HG02943 (cell line): ENCODE results near the gene MAP6.

Experiments used
- ATAC-seq: cut with Tn5 transposase; IDR thresholded peaks from one replicate; pipeline ENCODE4 v1.9.1; 2021; ENCODE audit warnings: mild to moderate bottlenecking, low read depth, moderate library complexity; ENCODE audit not compliant: unreplicated experiment

The MAP6 gene

DNA sequence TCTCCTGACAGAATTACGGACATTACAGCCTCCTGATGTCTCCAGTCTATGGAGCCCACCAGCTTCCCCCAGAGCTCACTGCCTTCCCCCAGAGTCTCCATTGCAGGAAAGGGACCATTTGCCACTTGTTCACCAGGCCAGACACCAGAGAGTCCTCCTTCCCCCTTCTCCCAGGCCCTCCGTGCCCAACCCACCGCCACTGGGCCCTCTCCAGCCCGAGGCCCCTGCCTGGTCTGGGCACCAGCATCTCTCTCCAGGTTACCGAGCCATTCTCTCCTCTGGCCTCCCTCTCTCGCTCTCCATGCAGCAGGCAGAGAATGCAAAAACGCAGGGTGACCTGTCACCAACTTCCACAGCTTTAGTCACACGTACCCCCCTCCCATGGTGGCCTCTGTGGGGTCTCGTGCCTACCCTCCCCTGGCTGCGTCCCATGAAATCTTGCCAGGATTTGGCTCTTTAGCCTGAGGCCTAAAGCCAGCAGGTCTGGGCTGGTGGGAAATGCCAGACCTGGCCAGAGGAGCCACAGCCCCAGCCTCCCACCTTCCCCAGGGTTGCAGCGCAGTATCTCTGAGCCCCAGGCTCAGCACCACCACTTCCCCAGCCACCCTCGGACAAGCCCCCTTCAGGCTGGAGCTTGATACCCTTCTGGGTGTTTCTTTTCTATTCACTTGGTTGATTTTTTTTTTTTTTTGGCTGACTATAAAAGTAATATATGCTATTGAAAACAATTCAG lies 113.6 kb downstream of the MAP6 start:
- no peak for ATAC-seq

DNA sequence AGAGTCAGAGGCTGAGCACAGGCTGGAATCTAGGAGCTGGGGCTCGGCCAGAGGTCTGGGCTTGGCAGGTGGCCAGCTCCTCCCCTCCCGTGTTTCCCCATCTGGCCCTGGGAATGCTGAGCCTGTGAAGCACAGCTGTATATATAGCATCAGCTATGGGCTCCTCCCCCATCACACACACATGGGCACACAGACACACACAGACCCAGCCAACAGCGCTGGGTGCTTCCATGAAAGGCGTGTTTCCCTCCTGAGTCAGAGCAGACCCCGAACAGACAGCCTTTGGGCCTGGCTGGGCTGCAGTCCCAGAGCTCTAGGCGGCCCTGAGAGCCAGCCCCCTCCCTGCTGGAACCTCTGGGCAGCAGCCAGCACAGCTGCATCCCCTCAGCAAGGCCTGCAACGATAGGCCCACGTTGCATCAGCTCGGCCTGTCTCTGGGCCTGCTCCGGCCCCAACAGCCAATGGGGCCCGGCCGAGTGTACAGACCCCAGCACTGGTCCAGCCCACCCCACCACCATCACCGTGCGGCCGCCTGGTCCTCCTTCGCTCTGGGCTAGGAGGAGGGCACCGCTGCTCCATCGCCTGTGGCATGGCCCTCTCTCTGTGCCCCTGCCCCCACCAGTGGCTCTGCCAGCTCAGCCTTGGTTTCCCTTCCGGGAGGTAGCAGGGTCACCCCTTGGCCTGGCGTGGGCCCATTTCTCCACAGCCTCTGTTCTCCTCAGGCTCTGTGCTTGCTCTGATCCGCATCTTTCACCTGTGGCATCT lies 114.4 kb downstream of the MAP6 start:
- no peak for ATAC-seq

DNA sequence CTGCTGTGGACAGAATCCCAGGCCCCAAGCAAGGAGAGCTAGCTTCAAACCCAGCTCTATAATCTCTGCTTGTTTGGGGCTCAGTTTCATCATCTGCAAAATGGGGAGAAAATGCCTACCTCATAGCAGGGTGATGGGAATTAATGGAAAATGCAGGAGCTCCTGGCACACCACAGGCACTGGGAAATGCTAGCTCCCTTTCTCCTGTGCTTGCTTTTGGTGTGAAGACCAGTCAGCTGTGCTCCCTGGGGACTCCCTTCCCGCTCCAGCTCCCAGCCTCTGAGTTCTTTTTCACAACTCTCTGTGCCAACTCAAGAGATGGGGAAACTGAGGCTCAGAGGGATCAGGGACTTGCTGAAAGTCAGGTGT lies 115.0 kb downstream of the MAP6 start:
- ATAC-seq: no peak

DNA sequence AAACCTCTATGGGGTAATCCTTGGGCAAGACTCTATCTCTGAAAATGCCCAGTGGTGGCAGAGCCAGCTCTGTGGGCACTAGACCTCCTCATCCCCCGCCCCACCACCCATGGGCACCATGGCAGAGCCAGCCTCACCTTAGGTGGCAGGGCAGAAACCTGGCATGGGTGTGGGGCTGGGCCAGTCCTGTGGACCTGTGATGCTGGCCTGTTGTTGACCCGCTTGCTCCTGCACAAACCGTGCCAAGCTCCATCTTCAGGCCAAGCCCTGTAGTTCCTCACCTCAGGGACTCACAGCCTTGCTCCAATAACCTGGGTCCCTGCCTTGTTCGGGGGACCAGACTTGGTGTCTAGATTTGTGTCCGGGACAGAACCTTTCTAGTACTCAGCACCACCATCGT lies 115.7 kb downstream of the MAP6 start:
- ATAC-seq: no peak

DNA sequence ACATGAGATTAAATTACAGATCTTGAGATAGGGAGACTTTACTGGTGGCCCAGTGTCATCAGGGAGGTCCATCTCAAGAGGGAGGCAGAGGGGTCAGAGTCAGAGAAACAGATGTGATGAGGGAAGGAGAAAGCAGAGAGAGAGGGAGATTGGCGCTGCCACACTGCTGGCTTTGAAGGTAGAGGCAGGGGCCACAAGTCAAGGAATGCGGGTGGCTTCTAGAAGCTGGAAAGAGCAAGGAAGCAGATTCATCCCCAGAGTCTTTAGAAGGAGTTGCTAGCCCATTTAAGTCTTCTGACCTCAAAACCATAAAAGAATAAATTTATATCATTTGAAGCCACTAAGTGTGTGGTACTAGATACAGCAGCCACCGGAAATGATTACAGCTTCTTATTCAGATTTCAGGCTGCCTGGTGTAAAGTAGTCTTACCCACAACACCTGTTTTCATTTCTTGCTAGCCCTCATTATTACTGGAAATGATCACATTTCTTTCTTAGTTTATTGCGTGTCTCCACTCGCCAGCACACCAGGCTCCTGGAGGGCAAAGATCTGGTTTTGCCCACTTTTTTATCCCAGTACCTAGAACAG lies 119.4 kb downstream of the MAP6 start:
- ATAC-seq: no peak

DNA sequence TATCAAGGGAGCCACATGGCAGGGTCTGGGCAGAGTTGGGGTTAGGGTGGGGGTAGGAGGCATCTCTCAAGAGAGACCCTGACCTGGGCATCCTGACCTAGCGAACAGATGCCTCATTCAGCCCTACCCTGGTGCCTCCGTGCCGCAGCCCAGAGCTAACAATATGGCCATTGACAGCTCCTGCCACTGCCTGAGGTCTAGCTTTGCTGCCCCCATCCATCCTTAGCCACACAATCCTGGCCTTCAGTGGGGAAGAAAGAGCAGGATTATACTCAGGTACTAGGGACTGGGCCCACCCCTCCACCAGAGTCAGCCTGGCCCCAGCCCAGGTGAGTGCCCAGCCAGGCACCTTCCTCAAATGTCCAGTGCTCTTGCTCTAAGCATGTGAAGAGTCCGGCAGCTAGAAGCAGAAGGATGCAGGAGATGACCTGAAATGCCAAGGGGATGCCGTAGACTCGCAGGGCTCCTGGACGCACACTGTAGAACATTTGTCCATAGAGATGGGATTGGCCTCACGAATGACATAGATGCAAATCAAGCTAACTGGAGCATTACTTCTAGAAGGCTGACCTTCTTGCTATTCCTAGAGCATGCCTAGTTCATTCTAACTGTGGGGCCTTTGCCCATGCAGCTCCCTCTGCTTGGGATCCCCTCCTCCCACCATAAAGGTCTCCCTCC lies 120.1 kb downstream of the MAP6 start:
- no peak for ATAC-seq

DNA sequence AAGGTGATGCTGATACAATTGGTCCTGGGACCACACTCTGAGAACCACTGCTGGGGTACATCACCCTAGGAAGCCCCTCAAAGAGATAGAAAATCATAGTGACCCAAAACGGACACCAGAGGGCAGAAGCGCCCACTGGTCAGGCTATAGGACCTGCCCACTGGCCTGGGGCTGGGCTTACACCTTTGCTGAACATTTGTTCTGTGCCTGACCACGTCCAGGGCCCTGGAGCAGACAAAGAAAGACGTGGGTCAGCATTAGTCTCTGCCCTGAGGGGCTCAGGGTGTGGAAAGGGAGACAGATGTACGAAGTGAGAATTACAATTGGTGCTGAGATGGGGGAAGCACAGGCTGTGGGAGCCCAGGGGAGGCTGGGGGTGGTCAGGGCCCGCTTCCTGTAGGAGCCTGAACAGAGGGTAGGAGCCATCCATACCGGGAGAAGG lies 121.2 kb downstream of the MAP6 start:
- ATAC-seq: no peak

DNA sequence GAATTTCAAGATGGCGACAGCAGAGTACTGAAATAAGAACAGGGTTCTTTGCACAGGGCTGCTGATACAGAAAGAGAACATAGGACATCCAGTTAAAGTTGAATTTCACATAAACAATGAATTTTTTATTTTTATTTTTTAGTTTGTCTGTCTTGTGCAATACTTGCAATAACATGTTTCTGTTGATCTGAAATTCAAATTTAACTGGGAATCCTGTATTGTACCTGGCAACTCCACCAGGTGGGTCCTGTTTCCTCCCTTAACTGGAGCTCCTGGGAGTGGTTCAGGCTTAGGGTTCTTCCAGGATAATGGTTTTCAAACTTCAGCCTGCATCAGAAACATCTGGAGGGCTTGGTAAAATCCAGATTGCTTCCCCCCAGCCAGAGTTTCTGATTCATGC lies 121.7 kb downstream of the MAP6 start:
- ATAC-seq: no peak

DNA sequence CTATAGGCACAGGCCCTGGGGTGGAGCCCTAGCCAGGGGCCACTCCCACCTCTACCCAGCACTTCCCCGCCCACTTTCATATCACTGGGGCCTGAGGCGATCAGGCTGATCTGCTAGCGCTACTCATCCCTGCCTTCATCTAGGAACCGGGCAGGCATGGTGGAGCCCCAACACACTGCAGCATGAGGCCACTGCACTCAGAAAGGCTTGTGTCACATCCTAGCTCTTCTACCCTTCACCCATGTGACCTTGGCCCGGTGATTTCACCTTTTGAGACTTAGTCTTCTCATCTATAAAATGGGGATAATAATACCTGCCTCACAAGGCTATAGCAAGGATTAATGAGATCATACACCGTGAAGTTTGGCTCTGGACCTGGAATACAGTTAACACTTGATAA lies 125.0 kb downstream of the MAP6 start:
- ATAC-seq: no peak

DNA sequence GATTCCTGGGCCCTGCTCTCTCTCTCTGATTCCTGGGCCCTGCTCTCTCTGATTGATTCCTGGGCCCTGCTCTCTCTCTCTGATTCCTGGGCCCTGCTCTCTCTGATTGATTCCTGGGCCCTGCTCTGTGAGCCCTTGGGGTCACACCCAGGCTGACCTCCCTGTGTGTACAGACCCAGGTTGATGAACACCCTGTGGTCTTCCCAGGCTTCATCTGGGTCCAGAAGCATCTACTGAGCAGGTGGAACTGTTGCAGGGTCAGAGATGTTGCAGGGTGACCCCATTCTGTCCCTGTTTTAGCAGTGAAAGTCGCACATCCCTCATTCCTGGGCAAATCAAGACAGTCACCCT lies 126.8 kb downstream of the MAP6 start:
- no peak for ATAC-seq

DNA sequence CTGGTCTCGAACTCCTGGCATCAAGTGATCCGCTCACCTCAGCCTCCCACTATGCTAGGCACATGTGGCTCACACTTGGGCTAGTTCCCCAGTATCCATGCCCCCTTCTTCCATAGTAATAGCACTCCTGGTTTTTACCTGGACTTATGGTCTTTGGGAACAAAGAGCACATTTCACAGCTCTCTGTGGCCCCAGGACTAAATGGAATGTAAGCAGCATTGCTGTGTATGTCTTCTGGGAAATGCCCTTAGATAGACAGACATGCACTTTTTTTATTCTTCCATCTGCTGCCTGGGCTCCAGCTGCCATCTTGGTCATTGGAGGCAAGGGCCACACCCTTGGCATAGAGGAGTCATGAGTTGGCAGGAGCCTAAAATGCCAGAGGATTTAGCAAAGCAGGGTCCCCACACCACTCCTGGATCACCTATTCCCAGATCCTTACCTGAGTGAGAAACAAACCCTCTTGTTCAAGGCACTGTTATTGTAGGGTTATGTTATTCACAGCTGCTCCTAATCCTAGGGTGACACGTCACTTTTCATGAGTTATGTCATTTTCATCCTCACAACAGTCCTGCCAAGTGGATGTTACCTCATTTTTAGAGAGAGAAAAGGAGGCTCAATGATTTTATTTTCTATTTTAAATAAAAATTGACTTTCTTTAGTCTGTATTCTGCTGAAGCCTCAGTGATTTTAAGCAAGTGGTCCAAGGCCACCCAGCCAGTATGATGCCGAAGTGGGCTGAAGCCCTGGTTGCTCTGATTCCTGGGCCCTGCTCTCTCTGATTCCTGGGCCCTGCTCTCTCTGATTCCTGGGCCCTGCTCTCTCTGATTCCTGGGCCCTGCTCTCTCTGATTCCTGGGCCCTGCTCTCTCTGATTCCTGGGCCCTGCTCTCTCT lies 127.4 kb downstream of the MAP6 start:
- ATAC-seq: no peak

DNA sequence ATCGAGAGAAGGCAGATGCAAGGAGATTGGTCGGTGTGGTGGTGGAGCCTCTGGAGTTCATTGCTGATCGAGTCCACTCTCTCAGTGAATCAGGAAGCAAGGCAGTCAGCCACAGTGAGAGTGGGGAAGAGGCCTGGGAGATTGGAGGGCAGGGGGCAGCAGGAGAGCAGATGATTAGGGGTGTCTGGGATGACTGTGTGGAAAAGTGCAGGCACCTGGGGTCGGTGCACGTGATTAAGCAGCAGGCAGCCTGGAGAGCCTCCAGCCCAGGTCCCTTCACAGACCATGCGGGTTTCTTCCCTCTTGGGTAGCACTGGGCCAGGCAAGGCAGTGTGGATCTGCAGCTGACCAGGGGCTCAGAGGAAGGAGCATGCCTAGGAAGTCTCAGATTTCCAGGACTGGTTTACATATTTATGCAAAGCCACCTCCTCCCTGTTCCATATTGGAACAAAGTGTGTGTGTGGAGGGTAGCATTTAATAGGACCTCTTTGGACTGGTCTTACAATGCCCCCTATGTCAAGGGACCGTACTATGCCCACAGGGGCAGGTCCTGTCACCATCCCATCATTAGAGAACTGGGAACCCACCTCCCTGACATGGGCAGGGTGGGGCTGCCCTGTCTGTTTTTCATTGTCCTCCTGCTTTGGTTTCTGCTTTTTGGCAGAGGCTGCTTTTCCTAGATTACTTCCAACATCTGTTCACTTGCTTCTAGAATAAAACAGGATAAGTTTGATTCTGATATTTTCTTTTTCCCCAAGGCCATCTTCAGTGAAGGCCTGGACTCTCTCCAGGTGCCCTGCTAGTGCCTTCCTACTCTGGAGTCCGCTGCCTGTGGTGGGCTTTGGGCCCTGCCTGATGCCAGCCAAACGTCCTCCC lies 129.1 kb downstream of the MAP6 start:
- ATAC-seq: no peak

DNA sequence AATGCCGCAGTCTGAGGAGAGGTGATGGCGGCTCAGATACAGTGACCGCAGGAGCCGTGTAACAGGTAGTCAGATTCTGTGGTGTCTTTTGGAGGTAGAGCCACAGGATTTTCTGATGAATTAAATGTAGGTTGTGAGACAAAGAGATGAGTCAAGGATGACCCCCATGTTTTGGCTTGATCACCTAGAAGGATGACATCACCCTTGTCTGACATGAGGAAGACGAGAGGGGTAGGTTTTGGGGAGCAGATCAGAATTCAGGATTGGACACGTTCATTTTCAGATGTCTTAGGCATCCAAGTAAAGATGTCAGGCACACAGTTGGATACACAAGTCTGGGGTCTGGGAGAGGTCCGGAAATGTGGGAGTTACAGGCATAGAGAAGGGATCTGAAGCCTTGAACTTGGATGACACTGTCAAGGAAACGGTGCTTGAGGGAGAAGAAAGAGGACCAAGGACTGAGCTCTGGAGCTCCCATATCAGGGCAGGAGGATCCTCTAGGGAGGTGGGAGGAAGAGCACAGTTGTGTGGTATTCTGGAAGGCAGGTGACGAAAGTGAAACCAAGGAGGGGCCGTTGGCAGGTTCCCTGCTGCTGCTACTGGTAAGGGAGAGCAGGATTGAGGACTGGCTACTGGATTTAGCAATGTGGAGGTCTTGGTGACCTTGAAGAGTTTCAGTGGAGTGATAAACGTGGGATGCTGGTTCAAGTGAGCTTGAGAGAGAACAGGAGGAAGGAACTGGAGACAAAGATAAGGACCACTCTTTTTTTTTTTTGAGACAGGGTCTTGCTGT lies 130.5 kb downstream of the MAP6 start:
- no peak for ATAC-seq

DNA sequence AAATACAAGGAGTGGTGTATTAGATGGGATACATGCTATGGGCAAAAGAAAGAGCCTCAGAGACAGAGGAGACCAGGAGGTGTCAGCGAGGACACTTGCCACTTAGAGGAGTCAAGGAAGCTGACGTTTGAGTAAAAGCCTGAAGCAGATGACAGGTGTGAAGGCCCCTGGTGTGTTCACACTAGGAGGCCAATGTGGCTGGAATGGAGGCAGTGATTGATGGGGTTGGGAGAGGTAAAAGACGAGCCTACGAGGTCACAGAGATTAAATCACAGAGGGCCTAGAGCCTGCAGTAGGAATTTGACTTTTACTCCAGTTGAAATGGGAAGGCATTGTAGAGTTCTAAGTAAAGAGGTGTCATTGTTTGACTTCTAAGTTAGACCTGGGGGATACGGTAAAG lies 131.1 kb downstream of the MAP6 start:
- ATAC-seq: no peak
